Dendritic cell treated with granulocyte-macrophage colony-stimulating factor and Interleukin-4, amounts not matched to agents 40 ng/mL and 50 ng/mL, for 4 days (primary cell): ENCODE measurements around the gene MGLL.

Experiments
- H3K27ac Mint-ChIP-seq: one replicate; pipeline ENCODE4 v1.8.0; 2022; ENCODE audit warnings: mild to moderate bottlenecking, mixed read lengths
- H3K27me3 Mint-ChIP-seq: one replicate; pipeline ENCODE4 v1.8.0; 2022; ENCODE audit warnings: mild to moderate bottlenecking, mixed read lengths
- H3K36me3 Mint-ChIP-seq: one replicate; pipeline ENCODE4 v1.8.0; 2022; ENCODE audit warnings: low read depth, mixed read lengths
- H3K4me1 Mint-ChIP-seq: one replicate; pipeline ENCODE4 v1.8.0; 2022; ENCODE audit warnings: low read depth, mixed read lengths
- H3K4me3 Mint-ChIP-seq: one replicate; pipeline ENCODE4 v1.8.0; 2022; ENCODE audit warnings: mild to moderate bottlenecking, moderate library complexity, mixed read lengths
- H3K9me3 Mint-ChIP-seq: one replicate; pipeline ENCODE4 v1.8.0; 2022; ENCODE audit warnings: mixed read lengths
- intact Hi-C: fragments of 100-400 bp; cut with micrococcal nuclease; formaldehyde crosslinking; loops from one replicate; pipeline ENCODE4 v1.15.0; 2022

MGLL gene

DNA sequence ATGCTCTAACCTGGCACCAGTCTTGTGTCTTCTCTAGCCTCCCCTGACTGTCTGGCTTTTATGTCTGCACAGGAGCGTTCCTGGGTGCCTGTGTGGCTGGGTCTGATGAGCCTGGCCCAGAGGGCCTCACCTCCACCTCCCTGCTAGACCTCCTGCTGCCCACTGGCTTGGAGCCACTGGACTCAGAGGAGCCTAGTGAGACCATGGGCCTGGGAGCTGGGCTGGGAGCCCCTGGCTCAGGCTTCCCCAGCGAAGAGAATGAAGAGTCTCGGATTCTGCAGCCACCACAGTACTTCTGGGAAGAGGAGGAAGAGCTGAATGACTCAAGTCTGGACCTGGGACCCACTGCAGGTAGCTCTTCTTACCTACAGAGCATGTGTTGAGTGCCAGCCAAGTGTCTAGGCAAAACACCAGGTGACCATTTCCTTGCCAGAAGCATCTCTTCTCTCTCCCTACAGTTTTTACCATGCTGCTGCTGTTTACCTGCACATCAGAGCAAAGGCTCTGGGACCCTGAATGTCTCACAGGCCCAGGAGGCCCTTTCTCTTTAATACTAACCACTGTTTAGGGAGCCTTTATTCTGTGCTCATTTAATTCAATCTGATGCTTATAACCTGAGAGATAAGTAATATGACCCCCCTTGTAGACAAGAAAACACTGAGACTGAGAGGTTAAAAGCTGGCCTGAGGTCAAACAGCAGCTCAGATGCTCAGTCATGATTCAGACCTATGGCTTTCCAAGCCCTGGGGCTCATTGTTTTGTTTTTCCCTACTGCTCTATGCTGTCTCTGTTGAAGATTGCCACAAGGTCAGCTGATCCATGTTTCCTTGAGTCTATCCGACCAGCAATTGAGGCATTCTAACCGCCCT, 182.9 kb downstream of the MGLL start:
- intact Hi-C loops, result loop anchor here (10.0 kb wide), 1 partner anchor 65 kb away; no protein-coding TSS in a partner anchor
- H3K4me1 Mint-ChIP-seq, result peaks cover 4% of the 10 kb centered on the region
- no peaks in the 10 kb centered on the region for H3K9me3 Mint-ChIP-seq
- no peak overlapping the region for H3K4me3 Mint-ChIP-seq
- peaks cover 2% of the 10 kb centered on the region for H3K27me3 Mint-ChIP-seq
- H3K36me3 Mint-ChIP-seq, result no peaks in the 10 kb centered on the region
- no peak overlapping the region for H3K27ac Mint-ChIP-seq
